CD4-positive, alpha-beta T cell treated with Interleukin-17A for 4 hours (primary cell): ENCODE data around the gene ALKBH8.
A peak's percentile ranks its signal among the peaks of the same experiment; 100 is the strongest.
"Not testable (repeated sequence)": the region's sequence is repeated elsewhere in the genome, so short reads cannot be mapped to it uniquely, and the experiment has no call there.

Experiments
- DNase-seq: peaks from one replicate; pipeline ENCODE4 v3.0.0-alpha.2; 2020; ENCODE audit warnings: mixed read lengths

The ALKBH8 gene

GRCh38 chr11:107577346-107577711 is 11.8 kb upstream of the ALKBH8 start:
- no peak for DNase-seq

- DNase-seq = peak; percentile 57
Measured at GRCh38 chr11:107576497-107577345, 11.2 kb upstream of the ALKBH8 start.

GRCh38 chr11:107573438-107573837 is 7.9 kb upstream of the ALKBH8 start:
- no peak for DNase-seq

- DNase-seq = no peak
Measured at GRCh38 chr11:107570015-107570414, 4.5 kb upstream of the ALKBH8 start.

GRCh38 chr11:107567739-107568335 is 2.3 kb upstream of the ALKBH8 start:
- DNase-seq = no peak

- DNase-seq = no peak
Measured at GRCh38 chr11:107566569-107566968, 1.0 kb upstream of the ALKBH8 start.

GRCh38 chr11:107565955-107566501 is 493 bp upstream of the ALKBH8 start:
- not testable (repeated sequence) for DNase-seq

- DNase-seq = no peak
Measured at GRCh38 chr11:107564877-107565218, 687 bp downstream of the ALKBH8 start.

- DNase-seq = peak; percentile 54
Measured at GRCh38 chr11:107563702-107564101, 1.8 kb downstream of the ALKBH8 start.

GRCh38 chr11:107562647-107563208 is 2.8 kb downstream of the ALKBH8 start:
- DNase-seq = no peak

- no peak for DNase-seq
Measured at GRCh38 chr11:107561688-107562087, 3.8 kb downstream of the ALKBH8 start.

- no peak for DNase-seq
Measured at GRCh38 chr11:107550304-107550703, 15.2 kb downstream of the ALKBH8 start.

GRCh38 chr11:107549954-107550285 is 15.6 kb downstream of the ALKBH8 start:
- DNase-seq = no peak

GRCh38 chr11:107549253-107549953 is 16.1 kb downstream of the ALKBH8 start:
- DNase-seq = peak; percentile 33

GRCh38 chr11:107547961-107548360 is 17.6 kb downstream of the ALKBH8 start:
- no peak for DNase-seq

GRCh38 chr11:107545101-107545514 is 20.4 kb downstream of the ALKBH8 start:
- no peak for DNase-seq

- DNase-seq = no peak
Measured at GRCh38 chr11:107538821-107539220, 26.7 kb downstream of the ALKBH8 start.

GRCh38 chr11:107538239-107538638 is 27.3 kb downstream of the ALKBH8 start:
- DNase-seq = no peak

- DNase-seq = not testable (repeated sequence)
Measured at GRCh38 chr11:107537155-107537554, 28.4 kb downstream of the ALKBH8 start.

GRCh38 chr11:107526197-107526596 is 39.3 kb downstream of the ALKBH8 start:
- no peak for DNase-seq

GRCh38 chr11:107508858-107509244 is 56.7 kb downstream of the ALKBH8 start:
- DNase-seq = no peak

GRCh38 chr11:107508201-107508857 is 57.2 kb downstream of the ALKBH8 start:
- DNase-seq = no peak
